ENCODE data around the gene BHMT. TPM values are rescaled to one million over a fixed set of nuclear protein-coding genes. Genes with fewer than 3 reads are reported as not detected.
A peak's percentile ranks its signal among the peaks of the same experiment; 100 is the strongest.

The BHMT gene
- total RNA-seq, 6 experiments from 2014 or later, result 105 to 899 (median 225) TPM

GRCh38 chr5:79136618-79137017 is 25.0 kb downstream of the BHMT start:
- peak; percentile 19 to 57 (median 44) for ATAC-seq
- H3K4me3 ChIP-seq, result no peak overlapping the region
- DNase-seq, result no peak
- H3K27ac ChIP-seq, result no peak overlapping the region
- peaks cover 0 to 10% (median 4%) of the 10 kb centered on the region in 4 donors for H3K4me1 ChIP-seq
- no peaks in the 10 kb centered on the region for H3K27me3 ChIP-seq
- TF ChIP-seq POLR2A (IDR thresholded peaks at IDR 0.05) (no peak), CTCF (IDR thresholded peaks at IDR 0.05) (no peak)
- WGBS (ENCODE audit: insufficient coverage, low coverage, low lambda C conversion rate, missing lambda C conversion rate), result 17% methylated on average over 2 of the region's 2 CpGs
- H3K9me3 ChIP-seq, result no peaks in the 10 kb centered on the region
- intact Hi-C loops (cut with DNase I), result no loop called here
- no peaks in the 10 kb centered on the region for H3K36me3 ChIP-seq

GRCh38 chr5:79140553-79140952 is 28.9 kb downstream of the BHMT start:
- H3K9me3 ChIP-seq, result no peaks in the 10 kb centered on the region
- H3K4me1 ChIP-seq, result no peaks in the 10 kb centered on the region
- H3K4me3 ChIP-seq, result no peak overlapping the region
- H3K36me3 ChIP-seq, result no peaks in the 10 kb centered on the region
- no peak overlapping the region for H3K27ac ChIP-seq
- TF ChIP-seq POLR2A (IDR thresholded peaks at IDR 0.05) (no peak), CTCF (IDR thresholded peaks at IDR 0.05) (no peak)
- no peaks in the 10 kb centered on the region for H3K27me3 ChIP-seq
- no peak for ATAC-seq
- intact Hi-C loops (cut with DNase I), result no loop called here
- 94% methylated on average over 2 of the region's 3 CpGs for whole genome bisulfite sequencing (ENCODE audit: insufficient coverage, low coverage, low lambda C conversion rate, missing lambda C conversion rate)
- DNase-seq, result no peak

GRCh38 chr5:79143684-79144379 is 32.2 kb downstream of the BHMT start:
- Histone ChIP-seq H3K36me3 (no peaks in the 10 kb centered on the region), H3K9me3 (no peaks in the 10 kb centered on the region), H3K4me1 (no peaks in the 10 kb centered on the region), H3K27me3 (no peaks in the 10 kb centered on the region), H3K4me3 (no peak overlapping the region), H3K27ac (no peak overlapping the region)
- TF ChIP-seq POLR2A (IDR thresholded peaks at IDR 0.05), result no peak
- TF ChIP-seq CTCF (IDR thresholded peaks at IDR 0.05), result no peak
- peak in 1 of 4 donors; percentile 48 for ATAC-seq
- no peak for DNase-seq
- intact Hi-C loops (cut with DNase I), result no loop called here
- WGBS (ENCODE audit: insufficient coverage, low coverage, low lambda C conversion rate, missing lambda C conversion rate), result 78% methylated on average over 6 of the region's 6 CpGs

GRCh38 chr5:79147076-79147475 is 35.5 kb downstream of the BHMT start:
- intact Hi-C loops (cut with DNase I), result no loop called here

More at GRCh38 chr5:79147076-79147475, 35.5 kb downstream of the BHMT start:
- Histone ChIP-seq H3K4me3 (no peak overlapping the region), H3K4me1 (no peaks in the 10 kb centered on the region), H3K36me3 (no peaks in the 10 kb centered on the region), H3K27ac (no peak overlapping the region), H3K27me3 (no peaks in the 10 kb centered on the region), H3K9me3 (no peaks in the 10 kb centered on the region)
- ATAC-seq, result no peak
- TF ChIP-seq POLR2A (IDR thresholded peaks at IDR 0.05) (no peak), CTCF (IDR thresholded peaks at IDR 0.05) (no peak)
- no peak for DNase-seq

All from right lobe of liver (tissue), 6 donors.